ENCODE results near the gene NCOA5.

The NCOA5 gene

GRCh38 chr20:46058599-46059281, 31.0 kb downstream of the NCOA5 start:
- DNase-seq = no peak

- DNase-seq = peak; percentile 41
Measured at GRCh38 chr20:46057856-46058598, 31.7 kb downstream of the NCOA5 start.

- DNase-seq = peak; percentile 40
Measured at GRCh38 chr20:46056970-46057855, 32.5 kb downstream of the NCOA5 start.

GRCh38 chr20:46056027-46056833, 33.5 kb downstream of the NCOA5 start:
- DNase-seq = no peak

GRCh38 chr20:46055269-46055668, 34.5 kb downstream of the NCOA5 start:
- DNase-seq = no peak

DNA sequence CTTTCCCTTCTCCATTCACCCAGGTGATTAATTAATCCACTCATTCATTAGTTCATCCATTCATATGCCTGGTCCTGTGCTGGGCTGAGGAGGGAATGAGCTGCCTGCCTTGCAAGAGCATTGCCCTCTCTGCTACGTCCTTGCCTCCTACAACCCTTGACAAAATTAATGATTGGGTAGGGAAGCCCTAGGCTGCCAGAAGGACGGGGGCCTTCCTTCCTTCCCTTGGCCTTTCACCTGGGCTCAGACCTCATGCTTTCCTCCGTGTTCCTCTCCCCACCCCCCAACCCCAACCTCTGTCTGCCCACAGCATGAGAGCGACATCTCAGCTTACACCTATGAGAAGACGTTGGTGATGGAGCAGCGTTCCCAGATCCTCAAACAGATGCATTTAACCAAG, 35.2 kb downstream of the NCOA5 start:
- no peak for DNase-seq

DNA sequence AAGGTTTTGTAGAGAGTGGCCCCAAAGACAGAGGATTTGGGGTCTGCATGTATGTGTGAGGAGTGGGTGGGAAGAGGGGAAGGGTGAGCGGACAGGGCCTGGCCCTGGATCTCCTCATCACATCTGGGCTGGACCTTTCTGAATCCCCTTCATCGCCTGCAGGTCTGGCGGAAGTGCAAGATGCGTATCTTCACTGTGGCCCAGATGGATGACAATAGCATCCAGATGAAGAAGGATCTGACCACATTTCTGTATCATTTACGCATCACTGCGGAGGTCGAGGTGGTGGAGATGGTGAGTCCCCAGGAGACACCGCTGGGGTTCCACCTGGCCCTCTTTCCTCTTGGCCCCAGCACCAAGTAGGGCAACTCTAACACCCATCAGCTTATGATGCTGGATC, 36.3 kb downstream of the NCOA5 start:
- DNase-seq = no peak

GRCh38 chr20:46051556-46052308, 38.0 kb downstream of the NCOA5 start:
- no peak for DNase-seq

DNA sequence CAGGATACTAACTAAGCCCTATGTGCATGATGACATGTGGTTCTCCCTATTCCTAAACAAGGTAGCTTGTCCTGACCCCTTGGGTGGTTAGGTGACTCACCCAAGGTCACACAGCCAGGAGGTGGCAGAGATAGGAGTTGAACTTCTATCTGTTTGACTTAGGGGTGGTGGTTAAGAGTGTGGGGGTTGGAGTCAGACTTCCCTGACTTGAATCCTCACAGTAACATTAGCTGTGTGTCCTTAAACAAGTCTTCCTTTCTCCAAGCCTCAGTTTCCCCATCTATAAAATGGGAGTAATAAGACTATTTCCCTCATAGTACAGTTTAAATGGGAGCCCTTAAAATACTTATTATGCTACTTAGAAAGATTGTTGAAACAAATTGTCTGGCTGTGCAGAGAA, 38.9 kb downstream of the NCOA5 start:
- DNase-seq = no peak

- no peak for DNase-seq
Measured at GRCh38 chr20:46050444-46050843, 39.3 kb downstream of the NCOA5 start.

DNA sequence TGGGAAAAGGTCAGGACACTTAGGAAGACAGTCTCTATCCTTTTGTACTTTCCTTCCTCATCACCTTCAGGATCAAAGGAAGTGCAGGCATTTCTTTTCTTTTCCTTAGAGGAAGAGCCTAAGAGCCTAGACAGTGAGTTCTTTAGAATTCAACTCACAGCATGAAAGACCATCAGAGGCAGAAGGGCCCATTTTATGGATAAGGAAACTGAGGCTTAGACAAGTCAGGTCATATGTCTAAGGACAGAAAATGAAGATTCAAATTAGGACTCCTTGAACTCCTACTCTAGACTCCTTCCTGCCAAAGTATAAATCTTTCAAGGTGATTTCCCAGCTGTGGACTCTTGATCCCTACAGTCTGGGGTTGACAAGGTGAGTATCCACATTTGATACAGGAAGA, 39.9 kb downstream of the NCOA5 start:
- no peak for DNase-seq

DNA sequence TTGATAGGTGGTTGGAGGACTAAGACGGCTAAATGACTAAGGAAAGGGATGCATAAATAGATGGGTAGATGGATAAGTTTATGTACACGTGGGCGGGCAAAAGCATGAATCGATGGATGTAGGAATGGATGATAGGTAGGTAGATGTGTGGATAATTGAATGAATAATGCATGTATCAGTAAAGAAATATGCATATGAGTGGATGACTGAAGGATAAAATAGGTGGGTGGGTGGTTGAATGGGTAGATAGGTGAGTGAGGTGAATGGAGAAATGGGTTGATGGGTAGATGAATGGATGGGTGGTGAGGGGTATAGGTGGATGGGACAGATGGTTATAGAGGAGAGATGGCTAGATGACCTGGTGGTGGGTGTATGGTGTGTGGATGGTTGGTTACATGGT, 40.6 kb downstream of the NCOA5 start:
- no peak for DNase-seq

DNA sequence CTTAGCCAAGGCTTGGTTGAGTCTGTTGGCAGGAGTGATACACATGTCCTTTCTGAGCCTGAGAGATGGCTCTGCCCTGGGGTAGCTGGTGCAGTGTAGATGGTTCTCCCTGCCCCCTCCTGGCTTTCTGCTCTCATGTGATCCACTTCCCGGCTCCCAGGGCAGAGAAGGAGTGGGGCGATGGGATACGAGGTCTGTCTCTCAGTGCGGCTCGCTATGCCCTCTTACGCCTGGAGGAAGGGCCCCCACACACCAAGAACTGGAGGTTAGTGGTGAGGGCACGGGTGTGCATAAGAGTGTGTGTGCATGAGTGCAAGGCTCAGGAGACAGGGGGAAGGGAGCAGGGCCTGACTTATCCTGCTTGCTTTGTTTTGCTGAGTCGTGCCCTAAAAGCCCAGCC, 41.9 kb downstream of the NCOA5 start:
- no peak for DNase-seq

GRCh38 chr20:46046588-46047310, 43.0 kb downstream of the NCOA5 start:
- DNase-seq = no peak

- no peak for DNase-seq
Measured at GRCh38 chr20:46044896-46045295, 44.9 kb downstream of the NCOA5 start.

DNA sequence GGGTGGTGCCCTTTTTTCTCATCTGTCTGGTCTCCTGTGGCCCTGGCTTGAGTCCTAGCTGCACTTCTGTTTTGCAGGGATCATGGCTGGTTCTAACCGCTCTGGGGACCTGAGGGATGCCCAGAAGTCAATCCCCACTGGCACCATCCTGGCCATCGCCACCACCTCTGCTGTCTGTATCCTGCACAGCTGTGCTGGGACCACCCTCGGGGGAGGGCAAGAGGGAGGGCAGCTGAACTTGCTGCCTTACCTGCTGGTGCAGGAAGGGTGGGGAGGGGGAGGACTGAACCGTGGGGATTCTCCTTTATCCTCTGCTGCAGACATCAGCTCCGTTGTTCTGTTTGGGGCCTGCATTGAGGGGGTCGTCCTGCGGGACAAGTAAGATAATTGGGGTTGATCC, 46.2 kb downstream of the NCOA5 start:
- DNase-seq = no peak

DNA sequence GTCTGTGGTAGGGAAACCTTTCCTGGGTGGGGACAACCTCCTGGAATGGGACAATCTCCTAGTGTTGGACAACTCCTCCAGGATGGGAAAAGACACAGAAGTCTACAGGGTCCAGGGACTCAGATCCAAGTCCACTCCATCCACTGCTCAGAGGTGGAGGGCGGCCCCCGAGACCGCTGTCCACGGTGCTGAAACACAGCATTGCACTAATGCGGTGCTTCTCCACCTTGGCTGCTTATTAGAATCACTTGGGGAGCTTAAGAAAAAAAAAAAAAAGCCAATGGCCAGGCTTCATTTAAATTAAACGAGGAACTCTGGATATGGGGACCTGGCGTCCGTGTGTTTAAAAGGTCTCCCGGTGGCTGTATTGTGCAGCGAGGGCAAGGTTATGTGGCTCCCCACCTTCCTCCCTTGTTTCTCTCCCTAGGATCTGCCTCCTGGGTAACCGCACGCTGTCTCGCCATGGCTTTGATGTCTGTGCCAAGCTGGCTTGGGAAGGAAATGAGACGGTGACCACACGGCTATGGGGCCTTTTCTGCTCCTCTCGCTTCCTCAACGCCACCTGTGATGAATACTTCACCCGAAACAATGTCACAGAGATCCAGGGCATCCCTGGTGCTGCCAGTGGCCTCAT, 48.7 kb downstream of the NCOA5 start:
- peak; percentile 32 for DNase-seq

GRCh38 chr20:46037036-46037435, 52.7 kb downstream of the NCOA5 start:
- no peak for DNase-seq

DNA sequence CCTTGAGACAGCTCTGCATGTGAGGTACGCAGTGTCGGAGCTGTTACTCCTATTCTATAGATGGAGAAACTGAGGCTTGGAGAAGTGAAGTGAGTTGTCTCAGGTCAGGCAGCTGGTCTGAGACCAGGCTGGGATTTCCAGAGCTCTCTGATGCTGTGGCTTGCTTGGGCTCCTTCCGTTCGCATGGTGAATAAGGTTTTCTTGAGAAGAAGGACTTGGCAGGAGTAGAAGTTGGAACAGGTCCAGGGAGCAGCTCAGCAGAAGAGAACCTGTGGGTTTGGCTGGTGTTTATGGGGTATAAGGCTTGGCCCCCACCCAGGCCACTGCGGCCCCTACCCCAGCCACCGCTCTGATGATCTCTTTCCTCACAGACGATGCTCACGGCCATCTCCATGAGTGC, 53.4 kb downstream of the NCOA5 start:
- no peak for DNase-seq

- DNase-seq = no peak
Measured at GRCh38 chr20:46035713-46036112, 54.0 kb downstream of the NCOA5 start.

- DNase-seq = no peak
Measured at GRCh38 chr20:46035253-46035652, 54.5 kb downstream of the NCOA5 start.
